Measurements from ENCODE around the gene CXCR4. TPM values are rescaled to one million over a fixed set of nuclear protein-coding genes. Genes with fewer than 3 reads are reported as not detected.

Gene CXCR4
- total RNA-seq: 100 to 1,000 TPM in 2 of 9 donors, 10 to 100 TPM in 7; 21.9 to 344 (median 72.8) TPM
- 100 to 1,000 TPM in 1 of 3 donors, 10 to 100 TPM in 2; 34.3 to 186 (median 84.3) TPM for polyA plus RNA-seq
- long read RNA-seq, donor 1, transcript CXCR4-201 (2 exons, 1,682 nt): major isoform, 72 of 98 reads
- long read RNA-seq, donor 1, transcript CXCR4-202 (1 exons, 1,895 nt): minor isoform, 26 of 98 reads
- long read RNA-seq, donor 1, partial matches to known transcripts: 0 of 98 reads
- long read RNA-seq, donor 1, other reads (novel, unspliced or antisense): 0 of 98 reads
- long read RNA-seq, donor 2, transcript CXCR4-201 (2 exons, 1,682 nt): major isoform, 112 of 217 reads
- long read RNA-seq, donor 2, transcript CXCR4-202 (1 exons, 1,895 nt): minor isoform, 100 of 217 reads
- long read RNA-seq, donor 2, partial matches to known transcripts: 0 of 217 reads
- long read RNA-seq, donor 2, other reads (novel, unspliced or antisense): 5 of 217 reads
- long read RNA-seq, donor 3, transcript CXCR4-202 (1 exons, 1,895 nt): major isoform, 24 of 44 reads
- long read RNA-seq, donor 3, transcript CXCR4-201 (2 exons, 1,682 nt): minor isoform, 20 of 44 reads
- long read RNA-seq, donor 3, partial matches to known transcripts: 0 of 44 reads
- long read RNA-seq, donor 3, other reads (novel, unspliced or antisense): 0 of 44 reads
- long read RNA-seq, donor 4, transcript CXCR4-201 (2 exons, 1,682 nt): major isoform, 130 of 135 reads
- long read RNA-seq, donor 4, partial matches to known transcripts: 0 of 135 reads
- long read RNA-seq, donor 4, other reads (novel, unspliced or antisense): 2 of 135 reads
- long read RNA-seq, donor 5, transcript CXCR4-201 (2 exons, 1,682 nt): major isoform, 138 of 141 reads
- long read RNA-seq, donor 5, partial matches to known transcripts: 0 of 141 reads
- long read RNA-seq, donor 5, other reads (novel, unspliced or antisense): 1 of 141 reads
- long read RNA-seq, donor 6, transcript CXCR4-201 (2 exons, 1,682 nt): major isoform, 47 of 50 reads
- long read RNA-seq, donor 6, partial matches to known transcripts: 0 of 50 reads
- long read RNA-seq, donor 6, other reads (novel, unspliced or antisense): 0 of 50 reads
- long read RNA-seq, donor 7, transcript CXCR4-202 (1 exons, 1,895 nt): major isoform, 16 of 31 reads
- long read RNA-seq, donor 7, transcript CXCR4-201 (2 exons, 1,682 nt): minor isoform, 15 of 31 reads
- long read RNA-seq, donor 7, partial matches to known transcripts: 0 of 31 reads
- long read RNA-seq, donor 7, other reads (novel, unspliced or antisense): 0 of 31 reads
- long read RNA-seq, donor 8, transcript CXCR4-201 (2 exons, 1,682 nt): major isoform, 63 of 113 reads
- long read RNA-seq, donor 8, transcript CXCR4-202 (1 exons, 1,895 nt): minor isoform, 49 of 113 reads
- long read RNA-seq, donor 8, partial matches to known transcripts: 0 of 113 reads
- long read RNA-seq, donor 8, other reads (novel, unspliced or antisense): 0 of 113 reads
- long read RNA-seq, donor 9, transcript CXCR4-201 (2 exons, 1,682 nt): minor isoform, 36 of 74 reads
- long read RNA-seq, donor 9, transcript CXCR4-202 (1 exons, 1,895 nt): major isoform, 38 of 74 reads
- long read RNA-seq, donor 9, partial matches to known transcripts: 0 of 74 reads
- long read RNA-seq, donor 9, other reads (novel, unspliced or antisense): 0 of 74 reads
- long read RNA-seq, donor 10, partial matches to known transcripts: 0 of 5 reads
- long read RNA-seq, donor 10, other reads (novel, unspliced or antisense): 0 of 5 reads

DNA sequence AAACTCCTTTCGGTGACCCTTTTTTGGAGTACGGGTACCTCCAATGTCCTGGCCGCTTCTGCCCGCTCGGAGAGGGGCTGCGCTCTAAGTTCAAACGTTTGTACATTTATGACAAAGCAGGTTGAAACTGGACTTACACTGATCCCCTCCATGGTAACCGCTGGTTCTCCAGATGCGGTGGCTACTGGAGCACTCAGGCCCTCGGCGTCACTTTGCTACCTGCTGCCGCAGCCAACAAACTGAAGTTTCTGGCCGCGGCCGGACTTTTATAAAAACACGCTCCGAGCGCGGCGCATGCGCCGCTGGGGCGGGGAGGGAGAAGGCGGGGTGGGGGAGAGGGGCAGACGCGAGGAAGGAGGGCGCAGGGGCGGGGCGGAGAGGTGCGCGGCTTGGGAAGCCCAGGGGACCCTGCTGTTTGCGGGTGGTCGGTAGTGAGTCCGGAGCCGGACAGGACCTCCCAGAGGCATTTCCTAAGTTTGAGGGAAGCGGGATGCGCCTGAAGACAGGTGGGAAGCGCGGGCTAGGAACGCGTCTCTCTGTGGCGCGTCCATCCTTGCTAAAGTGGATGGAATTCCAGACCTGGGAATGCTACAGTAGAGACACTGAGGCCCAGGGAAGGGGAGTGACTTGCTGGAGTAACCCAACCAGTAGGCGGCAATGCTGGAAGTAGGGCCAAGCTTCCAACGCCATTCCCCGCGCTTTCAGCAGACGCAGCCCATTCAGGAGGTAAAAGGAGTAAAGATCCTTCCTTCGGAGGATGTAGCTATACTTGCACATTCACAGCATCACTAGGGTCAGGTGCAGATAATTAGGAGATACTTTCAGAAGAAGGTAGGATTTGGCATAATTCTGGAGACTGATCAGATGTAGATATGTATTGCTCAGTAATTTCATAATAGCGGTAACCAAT is at the start of gene CXCR4:
Gene CXCR4 (minus strand): TSS at position 241 of the 910 bp plus-strand sequence. CDS start 89 bp downstream, at position 152.
- TF ChIP-seq, protein P1, sequence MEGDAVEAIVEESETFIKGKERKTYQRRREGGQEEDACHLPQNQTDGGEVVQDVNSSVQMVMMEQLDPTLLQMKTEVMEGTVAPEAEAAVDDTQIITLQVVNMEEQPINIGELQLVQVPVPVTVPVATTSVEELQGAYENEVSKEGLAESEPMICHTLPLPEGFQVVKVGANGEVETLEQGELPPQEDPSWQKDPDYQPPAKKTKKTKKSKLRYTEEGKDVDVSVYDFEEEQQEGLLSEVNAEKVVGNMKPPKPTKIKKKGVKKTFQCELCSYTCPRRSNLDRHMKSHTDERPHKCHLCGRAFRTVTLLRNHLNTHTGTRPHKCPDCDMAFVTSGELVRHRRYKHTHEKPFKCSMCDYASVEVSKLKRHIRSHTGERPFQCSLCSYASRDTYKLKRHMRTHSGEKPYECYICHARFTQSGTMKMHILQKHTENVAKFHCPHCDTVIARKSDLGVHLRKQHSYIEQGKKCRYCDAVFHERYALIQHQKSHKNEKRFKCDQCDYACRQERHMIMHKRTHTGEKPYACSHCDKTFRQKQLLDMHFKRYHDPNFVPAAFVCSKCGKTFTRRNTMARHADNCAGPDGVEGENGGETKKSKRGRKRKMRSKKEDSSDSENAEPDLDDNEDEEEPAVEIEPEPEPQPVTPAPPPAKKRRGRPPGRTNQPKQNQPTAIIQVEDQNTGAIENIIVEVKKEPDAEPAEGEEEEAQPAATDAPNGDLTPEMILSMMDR (IDR thresholded peaks at IDR 0.05): peak in 2 of 6 experiments; percentile 18 to 25
- peak; percentile 83 to 94 for TF ChIP-seq POLR2A (IDR thresholded peaks at IDR 0.05)
- Histone ChIP-seq H3K9me3 (replicated peaks in 1 of 3) (no peaks in the 10 kb centered on the region), H3K27me3 (no peaks in the 10 kb centered on the region), H3K4me1 (replicated peaks in 1 of 2) (peaks cover 10 to 37% of the 10 kb centered on the region in 2 donors), H3K27ac (peak within 1 kb of the TSS in 4 of 5 donors; percentile 36 to 75 (median 54)), H3K36me3 (replicated peaks in 1 of 2) (peaks cover 0 to 15% of the 10 kb centered on the region in 2 donors), H3K4me3 (peak within 1 kb of the TSS; percentile 7 to 74 (median 59))
- intact Hi-C loops (cut with DNase I): loop anchor here in 1 of 2 donors (5.0 to 10.0 kb wide), 2 partner anchors 203 to 264 kb away; no protein-coding TSS in a partner anchor
- WGBS, 4 donors: 0% methylated on average over 23 to 50 of the region's 50 CpGs
- DNase-seq: peak; percentile 76 to 89 (median 81)

- TF ChIP-seq POLR2A (IDR thresholded peaks at IDR 0.05): no peak
- TF ChIP-seq, protein P1 (IDR thresholded peaks at IDR 0.05): no peak
- Histone ChIP-seq H3K4me1 (replicated peaks in 1 of 2) (no peaks in the 10 kb centered on the region), H3K9me3 (replicated peaks in 1 of 3) (no peaks in the 10 kb centered on the region), H3K4me3 (no peak overlapping the region), H3K27ac (no peak overlapping the region), H3K36me3 (replicated peaks in 1 of 2) (no peaks in the 10 kb centered on the region), H3K27me3 (no peaks in the 10 kb centered on the region)
- intact Hi-C loops (cut with DNase I): no loop called here
- 94 to 100% (median 96%) methylated on average over 5 of the region's 5 CpGs for WGBS, 4 donors
- no peak for DNase-seq
Observed at GRCh38 chr2:136164280-136164776, 46.4 kb upstream of the CXCR4 start.

DNA sequence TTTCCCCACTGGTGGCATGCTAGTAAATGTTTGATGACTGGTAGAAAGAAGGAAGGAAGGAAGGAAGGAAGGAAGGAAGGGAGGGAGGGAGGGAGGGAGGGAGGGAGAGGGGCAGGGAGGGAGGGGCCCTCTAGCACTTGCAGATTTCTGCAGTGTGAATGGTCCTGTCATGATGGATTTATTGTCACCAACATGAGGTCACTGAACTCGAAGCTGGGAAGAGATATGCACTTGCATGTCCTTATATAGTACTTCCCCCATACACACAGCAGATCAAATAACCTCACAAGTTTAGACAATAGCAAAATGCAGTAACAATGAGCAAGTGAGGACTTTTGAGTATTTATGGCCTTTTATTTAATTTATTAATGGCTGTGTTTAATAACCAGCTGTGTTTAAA is 44.5 kb upstream of the CXCR4 start:
- Histone ChIP-seq H3K27ac (no peak overlapping the region), H3K27me3 (no peaks in the 10 kb centered on the region), H3K36me3 (replicated peaks in 1 of 2) (no peaks in the 10 kb centered on the region), H3K9me3 (replicated peaks in 1 of 3) (no peaks in the 10 kb centered on the region), H3K4me3 (no peak overlapping the region), H3K4me1 (replicated peaks in 1 of 2) (no peaks in the 10 kb centered on the region)
- intact Hi-C loops (cut with DNase I): no loop called here
- no peak for DNase-seq
- WGBS, 4 donors: 9 to 15% (median 13%) methylated on average over 1 of the region's 1 CpG
- no peak for TF ChIP-seq POLR2A (IDR thresholded peaks at IDR 0.05)
- TF ChIP-seq, protein P1 (IDR thresholded peaks at IDR 0.05): no peak
